Trophoblast cell (in vitro differentiated cells and primary cell): ENCODE data around the gene GSC2.

Experiments used
- DNase-seq, 2 donors: peaks; one replicate each; pipeline ENCODE4 v3.0.0-alpha.2; 2016
- H2AFZ ChIP-seq: 2 replicates; pipeline ENCODE4 v1.6.1; 2013; ENCODE audit warnings: low read length, moderate library complexity, mild to moderate bottlenecking; ENCODE audit not compliant: insufficient read depth, poor library complexity
- H2AK5ac ChIP-seq: 2 replicates; pipeline ENCODE4 v1.6.1; 2013; ENCODE audit warnings: mild to moderate bottlenecking, low read length
- H2BK120ac ChIP-seq: 2 replicates; pipeline ENCODE4 v1.6.1; 2013; ENCODE audit warnings: low read length, mild to moderate bottlenecking, moderate library complexity; ENCODE audit not compliant: insufficient read depth, poor library complexity
- H2BK12ac ChIP-seq: 2 replicates; pipeline ENCODE4 v1.6.1; 2013; ENCODE audit warnings: mild to moderate bottlenecking, low read length, moderate library complexity
- H2BK5ac ChIP-seq: 2 replicates; pipeline ENCODE4 v1.6.1; 2013; ENCODE audit warnings: low read length, low read depth, moderate library complexity, mild to moderate bottlenecking; ENCODE audit not compliant: poor library complexity
- H3K14ac ChIP-seq: 2 replicates; pipeline ENCODE4 v1.6.1; 2013; ENCODE audit warnings: mild to moderate bottlenecking, low read length
- H3K18ac ChIP-seq: 2 replicates; pipeline ENCODE4 v1.6.1; 2013; ENCODE audit warnings: mild to moderate bottlenecking, low read length
- H3K23ac ChIP-seq: 2 replicates; pipeline ENCODE4 v1.6.1; 2013; ENCODE audit warnings: low read length
- H3K27ac ChIP-seq: 2 replicates; pipeline ENCODE4 v1.5.1; 2013; ENCODE audit warnings: low read depth, mild to moderate bottlenecking, inconsistent platforms, low read length, moderate library complexity
- H3K27me3 ChIP-seq: 2 replicates; pipeline ENCODE4 v1.6.1; 2013; ENCODE audit warnings: inconsistent platforms, mild to moderate bottlenecking, low read length, moderate library complexity; ENCODE audit not compliant: insufficient read depth
- H3K36me3 ChIP-seq, 2 experiments: 1 replicate in 1 of 2; 2 replicates in 1 of 2; pipeline ENCODE4 v1.6.1; 2013; ENCODE audit warnings: low read length in 2 of 2, mild to moderate bottlenecking in 2 of 2, moderate library complexity in 1 of 2; ENCODE audit not compliant: insufficient read depth in 2 of 2, control insufficient read depth in 1 of 2
- H3K4ac ChIP-seq: 2 replicates; pipeline ENCODE4 v1.6.1; 2013; ENCODE audit warnings: low read depth, mild to moderate bottlenecking, low read length, moderate library complexity
- H3K4me1 ChIP-seq, 2 experiments: 1 replicate in 1 of 2; 2 replicates in 1 of 2; pipeline ENCODE4 v1.6.1; 2013; ENCODE audit warnings: low read length in 2 of 2, mild to moderate bottlenecking in 2 of 2, moderate library complexity in 1 of 2; ENCODE audit not compliant: insufficient read depth in 2 of 2, control insufficient read depth in 1 of 2
- H3K4me2 ChIP-seq: 2 replicates; pipeline ENCODE4 v1.6.1; 2013; ENCODE audit warnings: inconsistent platforms, mild to moderate bottlenecking, low read length, moderate library complexity
- H3K4me3 ChIP-seq: 2 replicates; pipeline ENCODE4 v1.5.1; 2013; ENCODE audit warnings: mild to moderate bottlenecking, low read depth, low read length, inconsistent platforms
- H3K79me1 ChIP-seq: one replicate; pipeline ENCODE4 v1.6.1; 2013; ENCODE audit warnings: low read length
- H3K79me2 ChIP-seq: 2 replicates; pipeline ENCODE4 v1.6.1; 2013; ENCODE audit warnings: low read length, mild to moderate bottlenecking; ENCODE audit not compliant: control insufficient read depth, insufficient read depth, poor library complexity
- H3K9ac ChIP-seq: 2 replicates; pipeline ENCODE4 v1.6.1; 2013; ENCODE audit warnings: mild to moderate bottlenecking, low read length
- H3K9me3 ChIP-seq: 2 replicates; pipeline ENCODE4 v1.6.1; 2013; ENCODE audit warnings: low read depth, mild to moderate bottlenecking, control low read depth, inconsistent platforms, low read length; ENCODE audit not compliant: insufficient read depth
- H4K12ac ChIP-seq: 2 replicates; pipeline ENCODE4 v1.6.1; 2013; ENCODE audit warnings: low read depth, mild to moderate bottlenecking, low read length, moderate library complexity
- H4K8ac ChIP-seq: 2 replicates; pipeline ENCODE4 v1.6.1; 2013; ENCODE audit warnings: low read depth, mild to moderate bottlenecking, low read length, moderate library complexity
- H4K91ac ChIP-seq: one replicate; pipeline ENCODE4 v1.6.1; 2013; ENCODE audit warnings: low read depth, mild to moderate bottlenecking, low read length, moderate library complexity
- WGBS: extraction: QIAGEN DNeasy Blood & Tissue Kit; methylation state at CpG from one replicate; pipeline ENCODE4 v1.1.7; 2013; ENCODE audit warnings: missing lambda C conversion rate; ENCODE audit not compliant: insufficient read length, insufficient coverage; ENCODE audit errors: extremely low coverage; 5-methylcytosine and 5-hydroxymethylcytosine counted together

GSC2 gene

DNA sequence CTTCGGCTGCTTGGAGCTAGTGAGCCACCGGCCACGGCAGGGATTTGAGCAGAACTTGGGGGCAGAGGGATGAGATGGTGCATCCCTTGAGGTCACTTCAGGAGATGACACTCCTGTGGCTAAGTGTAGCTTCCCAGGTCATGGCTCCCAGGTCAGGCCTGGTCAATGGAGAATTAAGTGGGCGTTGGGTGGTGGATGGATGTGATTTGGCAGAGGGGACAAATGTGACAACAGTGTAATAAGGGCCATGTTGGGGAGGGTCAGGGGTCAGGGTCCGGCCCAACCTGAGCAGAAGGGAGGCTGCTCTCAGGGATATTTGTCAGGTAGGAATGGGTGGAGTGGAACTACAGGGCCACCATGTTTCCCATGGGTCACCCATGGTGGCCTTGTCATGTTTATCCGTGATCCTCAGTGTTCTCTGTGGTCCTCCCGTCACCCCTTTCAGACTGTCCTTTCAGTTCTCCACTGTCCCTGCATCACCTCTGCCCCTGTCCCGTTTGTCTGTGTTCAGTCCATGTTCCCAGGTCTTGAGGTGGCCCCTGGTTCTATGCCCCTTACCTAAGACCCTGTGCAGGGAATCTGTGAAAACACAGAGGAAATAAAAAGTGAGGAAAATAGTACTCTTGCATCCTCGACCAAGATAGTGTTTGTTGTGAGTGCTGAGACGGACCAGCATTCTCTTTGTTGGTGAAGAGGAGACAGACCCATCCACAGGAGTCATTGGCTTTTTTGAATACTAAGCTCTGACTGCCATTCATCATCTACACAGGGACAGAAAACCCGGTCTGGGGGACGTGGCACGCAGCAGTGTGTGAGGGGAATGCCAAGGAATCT, 22.3 kb upstream of the GSC2 start:
- no peak overlapping the region for H2BK12ac ChIP-seq
- H3K27me3 ChIP-seq = peaks cover 20% of the 10 kb centered on the region
- H4K12ac ChIP-seq = peak overlapping the region; percentile 81
- peak overlapping the region; percentile 94 for H4K8ac ChIP-seq
- H2BK120ac ChIP-seq = peak overlapping the region; percentile 70
- H3K4ac ChIP-seq = peak overlapping the region; percentile 92
- peaks cover 14% of the 10 kb centered on the region for H3K79me2 ChIP-seq
- DNase-seq = no peak
- H2AK5ac ChIP-seq = peak overlapping the region; percentile 62
- peaks cover 1% of the 10 kb centered on the region for H3K9me3 ChIP-seq
- peak overlapping the region; percentile 90 for H3K4me3 ChIP-seq
- peaks cover 46 to 53% of the 10 kb centered on the region in 2 experiments for H3K4me1 ChIP-seq
- peak overlapping the region; percentile 87 for H3K9ac ChIP-seq
- H3K27ac ChIP-seq = no peak overlapping the region
- H3K23ac ChIP-seq = no peak overlapping the region
- peak overlapping the region; percentile 74 for H3K4me2 ChIP-seq
- peak overlapping the region; percentile 78 for H3K14ac ChIP-seq
- no peak overlapping the region for H2BK5ac ChIP-seq
- peak overlapping the region; percentile 48 for H3K18ac ChIP-seq
- H2AFZ ChIP-seq = peak overlapping the region; percentile 64
- no CpG with 5 or more reads among the region's 13 CpGs for WGBS
- peaks cover 10% of the 10 kb centered on the region for H3K79me1 ChIP-seq
- H3K36me3 ChIP-seq = peaks cover 22 to 27% of the 10 kb centered on the region in 2 experiments
- H4K91ac ChIP-seq = peak overlapping the region; percentile 87

DNA sequence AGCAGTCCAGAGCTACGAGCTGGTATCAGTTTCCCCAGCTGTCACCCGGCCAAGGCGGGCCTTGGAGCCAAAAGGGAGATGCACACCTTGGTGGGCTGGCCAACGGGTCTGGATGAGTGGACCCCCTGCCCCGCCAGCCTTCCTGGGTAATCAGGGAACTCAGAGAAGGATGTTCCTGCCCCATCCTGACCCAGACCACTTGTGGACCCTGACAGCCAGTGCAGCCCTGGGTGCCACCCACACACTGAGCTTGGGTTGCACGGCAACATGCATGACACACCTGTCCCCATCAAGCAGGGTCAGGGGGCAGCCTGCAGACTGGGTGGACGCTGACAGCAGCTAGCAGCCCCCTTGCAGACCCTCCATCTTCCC, 19.8 kb upstream of the GSC2 start:
- Histone ChIP-seq H3K79me1 (peaks cover 10% of the 10 kb centered on the region), H3K18ac (no peak overlapping the region), H2AFZ (no peak overlapping the region), H3K4me1 (peaks cover 27 to 31% of the 10 kb centered on the region in 2 experiments), H3K27ac (no peak overlapping the region), H2BK5ac (no peak overlapping the region), H3K4me2 (no peak overlapping the region), H3K27me3 (peaks cover 25% of the 10 kb centered on the region), H3K36me3 (peaks cover under 1 to 7% of the 10 kb centered on the region in 2 experiments), H3K23ac (no peak overlapping the region), H2BK120ac (no peak overlapping the region), H2BK12ac (no peak overlapping the region), H3K4ac (no peak overlapping the region), H3K9me3 (no peaks in the 10 kb centered on the region), H3K79me2 (peaks cover 11% of the 10 kb centered on the region), H4K12ac (no peak overlapping the region), H3K4me3 (no peak overlapping the region), H4K91ac (no peak overlapping the region), H3K14ac (no peak overlapping the region), H3K9ac (no peak overlapping the region), H2AK5ac (no peak overlapping the region), H4K8ac (no peak overlapping the region)
- no CpG with 5 or more reads among the region's 7 CpGs for WGBS
- no peak for DNase-seq

DNA sequence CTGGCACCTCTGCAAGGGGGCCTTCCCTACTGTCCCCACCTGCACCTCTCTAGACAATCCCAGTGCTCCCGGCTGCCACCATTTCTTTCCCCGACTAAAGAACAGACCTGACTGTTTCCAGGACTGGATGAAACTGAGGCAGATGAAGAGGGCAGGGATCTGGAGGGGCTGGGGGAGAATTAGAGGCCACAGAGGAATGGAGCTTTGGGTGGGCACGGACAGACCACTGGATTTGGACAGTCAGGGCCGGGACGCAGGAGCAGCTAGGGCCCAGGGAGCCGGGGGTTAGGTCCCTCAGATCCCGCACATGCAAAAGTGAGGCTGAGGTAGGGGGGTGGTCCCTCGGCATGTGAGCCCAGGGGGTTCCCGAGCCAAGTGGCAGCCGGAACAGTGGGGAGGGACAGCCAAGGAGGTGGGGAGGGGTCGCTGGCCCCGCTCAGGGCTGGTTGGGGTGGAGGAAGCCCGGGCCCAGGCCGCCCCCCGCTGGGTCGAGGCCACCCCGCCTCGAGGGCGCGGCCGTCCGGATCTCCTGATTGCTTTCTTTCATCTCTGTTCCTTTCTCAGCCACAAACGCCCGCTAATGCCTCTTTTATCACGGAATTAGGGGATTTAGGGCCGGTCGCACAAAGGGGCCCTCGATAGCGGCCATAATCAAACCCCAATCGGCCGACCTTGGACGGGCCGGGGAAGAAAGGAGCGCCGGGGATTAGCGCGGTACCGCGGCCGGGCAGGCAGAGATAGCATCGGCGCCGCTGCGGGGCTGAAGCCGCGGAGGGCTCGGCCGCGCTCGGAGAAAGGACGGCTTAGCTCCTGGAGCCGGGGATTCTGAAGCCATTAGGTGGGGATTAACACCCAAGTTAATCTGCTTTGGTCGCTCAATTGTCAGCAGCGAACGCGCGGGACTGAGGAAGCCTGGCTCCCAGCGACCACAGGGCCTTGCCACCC, 19.2 kb upstream of the GSC2 start:
- H3K9ac ChIP-seq = no peak overlapping the region
- H4K12ac ChIP-seq = no peak overlapping the region
- no peak overlapping the region for H3K4me2 ChIP-seq
- no peak overlapping the region for H3K14ac ChIP-seq
- no peak overlapping the region for H3K4ac ChIP-seq
- H3K4me3 ChIP-seq = no peak overlapping the region
- no peak overlapping the region for H3K27ac ChIP-seq
- no peak overlapping the region for H2AFZ ChIP-seq
- H2BK5ac ChIP-seq = no peak overlapping the region
- H3K79me1 ChIP-seq = peaks cover 10% of the 10 kb centered on the region
- no peak overlapping the region for H2BK12ac ChIP-seq
- H4K8ac ChIP-seq = no peak overlapping the region
- no peaks in the 10 kb centered on the region for H3K9me3 ChIP-seq
- WGBS = no CpG with 5 or more reads among the region's 58 CpGs
- H3K18ac ChIP-seq = no peak overlapping the region
- peaks cover 20 to 24% of the 10 kb centered on the region in 2 experiments for H3K4me1 ChIP-seq
- peaks cover 0 to 7% of the 10 kb centered on the region in 2 experiments for H3K36me3 ChIP-seq
- H3K27me3 ChIP-seq = peaks cover 25% of the 10 kb centered on the region
- H3K79me2 ChIP-seq = peaks cover 11% of the 10 kb centered on the region
- DNase-seq = no peak
- no peak overlapping the region for H3K23ac ChIP-seq
- H2AK5ac ChIP-seq = no peak overlapping the region
- H4K91ac ChIP-seq = no peak overlapping the region
- H2BK120ac ChIP-seq = no peak overlapping the region

DNA sequence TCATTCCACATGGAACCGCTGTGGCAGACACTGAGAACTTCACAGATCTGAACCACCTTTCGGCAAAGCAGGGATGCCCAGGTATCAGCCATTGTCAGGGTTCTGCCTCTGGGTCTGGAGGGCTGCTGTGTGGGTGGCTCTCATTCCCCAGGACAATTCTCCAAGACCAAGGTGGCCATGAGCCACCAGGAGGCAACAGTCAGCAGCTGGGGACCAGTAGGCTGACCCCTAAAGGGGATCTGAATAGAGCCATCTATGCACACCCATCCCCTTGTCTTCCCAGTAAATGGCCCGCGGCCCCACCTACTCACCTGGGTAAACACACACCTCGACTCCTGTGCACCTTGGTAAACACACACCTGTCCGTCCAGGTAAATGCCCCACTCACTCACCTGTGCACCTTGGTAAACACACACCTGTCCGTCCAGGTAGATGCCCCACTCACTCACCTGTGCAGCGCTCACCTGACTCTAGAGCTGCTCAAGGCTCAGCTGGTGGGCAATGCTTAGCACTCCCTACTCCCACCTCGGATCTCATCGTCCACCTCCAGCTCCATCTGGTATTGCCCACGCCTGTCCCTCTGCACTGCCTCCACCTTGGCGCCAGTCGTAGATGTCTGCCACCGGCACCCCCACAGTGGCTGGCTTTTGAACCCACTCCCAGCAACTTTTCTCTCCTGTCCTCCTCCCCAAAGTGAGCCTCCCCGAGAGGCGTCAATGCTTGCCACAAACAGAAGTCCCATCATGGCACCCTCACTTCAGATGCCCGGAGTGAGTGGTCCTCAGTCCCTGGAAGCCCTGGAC, 18.2 kb upstream of the GSC2 start:
- H4K91ac ChIP-seq = no peak overlapping the region
- peaks cover 0 to 4% of the 10 kb centered on the region in 2 experiments for H3K36me3 ChIP-seq
- H3K27me3 ChIP-seq = peaks cover 25% of the 10 kb centered on the region
- DNase-seq = no peak
- peaks cover 17 to 18% of the 10 kb centered on the region in 2 experiments for H3K4me1 ChIP-seq
- peaks cover 11% of the 10 kb centered on the region for H3K79me2 ChIP-seq
- no peak overlapping the region for H3K4me3 ChIP-seq
- H3K9ac ChIP-seq = no peak overlapping the region
- no peak overlapping the region for H2BK12ac ChIP-seq
- WGBS = no CpG with 5 or more reads among the region's 17 CpGs
- H3K4me2 ChIP-seq = no peak overlapping the region
- H4K8ac ChIP-seq = no peak overlapping the region
- H2AFZ ChIP-seq = no peak overlapping the region
- no peak overlapping the region for H3K27ac ChIP-seq
- no peak overlapping the region for H2BK5ac ChIP-seq
- H3K23ac ChIP-seq = no peak overlapping the region
- H3K14ac ChIP-seq = no peak overlapping the region
- no peaks in the 10 kb centered on the region for H3K9me3 ChIP-seq
- peaks cover 10% of the 10 kb centered on the region for H3K79me1 ChIP-seq
- H3K18ac ChIP-seq = no peak overlapping the region
- no peak overlapping the region for H2BK120ac ChIP-seq
- H4K12ac ChIP-seq = no peak overlapping the region
- no peak overlapping the region for H2AK5ac ChIP-seq
- H3K4ac ChIP-seq = no peak overlapping the region
